Islet precursor cell (in vitro differentiated cells): Measurements from ENCODE around the gene RASA1.

ENCODE experiments used
- DNase-seq: peaks from one replicate; pipeline ENCODE4 v3.0.0-alpha.2; 2018

RASA1 gene

GRCh38 chr5:87361536-87362213 lies 94.0 kb downstream of the RASA1 start:
- no peak for DNase-seq

GRCh38 chr5:87367243-87367642 lies 99.6 kb downstream of the RASA1 start:
- no peak for DNase-seq

GRCh38 chr5:87368601-87369000 lies 100.9 kb downstream of the RASA1 start:
- no peak for DNase-seq

DNA sequence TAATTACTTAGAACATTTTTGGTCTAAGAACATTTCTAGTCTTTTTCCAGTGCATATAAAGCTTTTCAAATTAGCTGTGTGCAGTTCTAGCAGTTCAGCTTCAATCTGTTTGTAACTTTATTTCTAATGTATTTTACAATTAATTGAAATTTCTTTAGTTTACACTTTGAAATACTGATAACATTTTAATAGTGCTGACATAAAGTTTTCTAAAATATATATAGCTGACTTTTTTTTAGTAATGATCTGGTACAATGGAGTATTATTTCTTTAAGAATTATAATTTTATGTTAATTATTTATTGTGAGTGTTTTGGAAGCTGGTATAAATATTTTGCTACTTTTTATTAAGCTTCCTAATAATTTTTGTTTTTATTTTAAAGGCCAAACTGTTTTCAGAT lies 101.7 kb downstream of the RASA1 start:
- DNase-seq: no peak

GRCh38 chr5:87372705-87373104 lies 105.0 kb downstream of the RASA1 start:
- no peak for DNase-seq

DNA sequence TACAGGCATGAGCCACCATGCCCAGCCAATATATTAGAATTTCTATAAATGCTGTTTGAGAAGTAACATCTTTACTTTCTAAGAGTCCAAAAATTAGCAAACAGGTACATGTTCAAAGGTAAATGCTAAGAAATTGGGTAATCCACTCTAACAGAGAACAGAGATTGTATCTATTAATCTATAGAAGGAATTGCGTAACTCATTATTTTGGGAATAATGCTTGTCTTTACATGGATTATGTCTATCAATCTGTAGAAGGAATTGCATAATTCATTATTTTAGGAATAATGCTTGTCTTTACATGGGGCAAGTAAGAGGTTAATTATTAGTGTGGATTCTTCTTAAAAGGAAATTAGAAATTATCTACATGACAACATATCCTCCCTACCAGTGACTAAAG lies 114.5 kb downstream of the RASA1 start:
- no peak for DNase-seq

DNA sequence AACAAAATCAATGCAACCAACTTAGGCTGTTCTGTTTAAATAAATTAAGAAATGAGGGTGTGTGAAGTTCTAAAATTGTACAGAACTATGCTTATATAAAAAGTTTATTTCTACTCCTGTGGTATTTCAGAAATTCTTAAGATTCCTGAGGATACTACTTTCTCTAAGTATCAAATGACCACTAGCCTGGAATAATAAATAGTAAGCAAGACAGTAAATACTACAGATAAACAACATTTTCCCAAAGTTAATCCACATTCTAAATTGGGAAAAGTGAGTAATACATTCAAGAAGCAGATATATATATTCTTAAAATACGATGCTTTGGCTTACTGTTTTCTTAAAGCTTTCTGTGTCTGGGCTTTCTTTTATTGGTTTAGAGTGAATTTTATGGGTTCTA lies 115.5 kb downstream of the RASA1 start:
- no peak for DNase-seq

DNA sequence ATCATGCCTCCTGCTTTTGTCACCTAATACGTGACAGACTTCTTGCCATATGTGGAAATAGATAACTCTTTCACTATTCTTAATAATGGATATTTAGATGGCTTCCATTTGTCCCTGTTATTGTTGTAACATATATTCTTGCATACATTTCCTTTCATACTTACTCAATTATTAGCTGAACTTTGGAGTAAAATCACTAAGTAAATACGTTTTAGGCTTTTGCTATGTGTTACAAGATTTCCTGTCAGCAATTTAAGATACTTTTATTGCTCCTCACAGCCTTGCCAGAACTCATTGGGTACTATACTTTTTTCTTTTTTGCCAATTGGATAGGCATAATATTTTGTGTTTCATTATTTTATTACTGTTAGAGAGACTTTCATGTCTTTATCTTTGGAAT lies 118.1 kb downstream of the RASA1 start:
- DNase-seq: no peak

DNA sequence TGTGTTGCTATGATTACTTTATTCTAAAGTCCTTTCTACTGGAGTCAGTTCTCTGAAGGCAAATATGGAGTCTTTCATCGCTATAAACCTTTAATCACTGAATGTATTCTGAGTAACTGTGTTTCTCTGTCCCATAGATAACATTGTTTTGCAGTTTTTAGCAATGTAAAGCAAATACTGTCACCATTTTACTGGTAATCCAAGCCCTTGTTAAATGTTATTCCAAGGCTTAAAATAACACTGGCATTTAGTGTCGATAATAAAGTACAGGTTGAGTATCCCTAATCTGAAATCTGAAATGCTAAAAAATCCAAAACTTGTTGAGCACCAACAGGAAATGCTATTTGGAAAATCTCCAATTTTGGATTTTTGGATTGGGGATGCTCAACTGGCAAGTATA lies 120.4 kb downstream of the RASA1 start:
- DNase-seq: no peak

- no peak for DNase-seq
These were observed 121.8 kb downstream of the RASA1 start for GRCh38 chr5:87389296-87390034.

GRCh38 chr5:87390075-87390474 lies 122.4 kb downstream of the RASA1 start:
- no peak for DNase-seq

- DNase-seq: no peak
These were observed 123.0 kb downstream of the RASA1 start for GRCh38 chr5:87390576-87391199.

- DNase-seq: no peak
These were observed 124.5 kb downstream of the RASA1 start for GRCh38 chr5:87392170-87392569.

- no peak for DNase-seq
These were observed 125.1 kb downstream of the RASA1 start for GRCh38 chr5:87392801-87393200.

DNA sequence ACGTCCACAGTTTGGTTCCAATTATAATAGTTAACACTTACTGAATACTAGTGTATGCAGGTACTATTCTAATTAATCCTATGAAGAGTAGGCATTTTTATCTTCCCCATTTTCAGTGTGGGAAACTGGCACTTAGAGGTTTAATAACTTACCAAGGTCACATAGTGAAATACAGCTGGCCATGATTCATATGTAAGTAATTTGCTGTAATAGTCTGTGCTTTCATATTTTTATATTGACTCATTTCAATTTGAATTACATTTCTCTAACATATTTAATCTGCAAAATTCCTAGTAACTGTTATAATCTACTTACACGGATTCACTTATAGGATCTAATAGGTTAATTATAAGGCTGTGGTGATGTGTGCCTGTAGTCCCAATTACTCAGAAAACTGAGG lies 125.6 kb downstream of the RASA1 start:
- no peak for DNase-seq

GRCh38 chr5:87394411-87395165 lies 126.9 kb downstream of the RASA1 start:
- no peak for DNase-seq

GRCh38 chr5:87398981-87399614 lies 131.4 kb downstream of the RASA1 start:
- DNase-seq: no peak

GRCh38 chr5:87399720-87400119 lies 132.0 kb downstream of the RASA1 start:
- no peak for DNase-seq

DNA sequence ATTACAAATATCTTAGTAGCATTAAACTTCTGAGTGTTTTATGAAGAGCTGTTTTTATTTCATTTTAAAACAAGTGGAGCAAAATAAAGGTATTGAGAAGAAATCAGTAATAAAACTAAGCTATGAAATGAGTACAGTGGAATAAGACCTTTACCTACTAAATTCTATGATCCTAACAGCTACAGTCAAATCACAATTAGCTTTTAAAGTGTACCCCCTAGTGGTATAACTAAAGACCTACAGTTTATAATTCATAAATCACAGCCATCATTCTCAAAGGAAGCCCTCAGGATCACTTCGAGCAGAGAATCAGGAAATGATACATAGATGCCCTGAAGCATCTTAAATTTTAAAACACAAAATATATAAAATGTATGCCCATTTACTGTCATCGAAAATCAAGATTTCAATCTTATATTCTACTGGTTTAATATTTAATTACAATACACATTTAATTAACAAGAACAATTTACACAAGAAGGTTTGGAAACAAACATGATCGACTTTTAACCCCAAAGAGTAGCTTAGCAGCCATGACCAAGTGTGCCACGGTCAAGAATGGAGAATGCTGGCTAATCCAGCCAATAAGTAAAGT lies 132.7 kb downstream of the RASA1 start:
- no peak for DNase-seq

DNA sequence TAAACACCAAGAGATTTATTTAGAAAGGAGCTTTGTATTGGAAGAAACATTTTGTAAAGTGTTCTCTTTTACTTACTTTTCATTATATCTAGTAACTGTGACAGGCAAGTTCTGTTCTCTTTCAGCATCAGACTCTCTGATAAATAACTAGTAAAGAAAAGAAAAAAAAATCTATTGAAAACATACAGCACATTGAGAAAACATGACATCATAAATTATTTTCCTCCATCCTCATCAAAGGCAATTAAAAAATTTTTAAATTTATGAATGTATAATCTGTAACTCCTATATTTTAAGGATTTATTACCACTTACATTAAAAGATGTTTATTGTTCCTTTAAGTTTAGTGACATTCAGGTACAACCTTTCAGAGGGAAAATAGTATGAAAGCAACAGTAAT lies 133.9 kb downstream of the RASA1 start:
- no peak for DNase-seq

DNA sequence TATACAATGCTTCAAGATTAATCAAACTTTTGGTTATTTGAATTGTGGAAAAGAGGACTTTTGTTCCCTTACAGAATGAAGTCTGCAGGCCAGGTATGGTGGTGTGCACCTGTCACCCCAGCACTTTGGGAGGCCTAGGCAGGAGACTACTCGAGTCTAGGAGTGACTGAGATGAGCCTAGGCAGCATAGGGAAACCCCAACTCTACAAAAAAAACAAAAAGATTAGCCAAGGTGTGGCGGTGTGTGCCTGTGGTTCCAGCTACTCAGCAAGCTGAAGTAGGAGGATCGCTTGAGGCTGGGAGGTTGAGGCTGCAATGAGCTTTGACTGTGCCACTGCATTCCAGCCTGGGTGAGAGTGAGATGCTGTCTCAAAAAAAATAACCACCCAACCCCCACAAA lies 135.7 kb downstream of the RASA1 start:
- no peak for DNase-seq

GRCh38 chr5:87403899-87404298 lies 136.2 kb downstream of the RASA1 start:
- DNase-seq: no peak

- DNase-seq: no peak
These were observed 136.7 kb downstream of the RASA1 start for GRCh38 chr5:87404359-87404758.
